GM12891 (cell line): ENCODE data around the gene ASTN2.

Experiments used
- POLR2A ChIP-seq: IDR thresholded peaks from 2 replicates; pipeline ENCODE4 v1.6.1; 2011; ENCODE audit warnings: low read depth, low read length, control low read depth
- POLR2AphosphoS5 ChIP-seq: IDR thresholded peaks from 2 replicates; pipeline ENCODE4 v1.6.1; 2011; ENCODE audit warnings: low read depth, low read length, control low read depth

- TF ChIP-seq POLR2A (no peak), POLR2AphosphoS5 (no peak)
Observed at GRCh38 chr9:116377179-116377798, 1037.6 kb downstream of the ASTN2 start.
